GM23248 (cell line): ENCODE results near the gene SPTB.

Experiments
- EZH2 ChIP-seq: fragments of 200-600 bp; sonication (generic); IDR thresholded peaks from 2 replicates; pipeline ENCODE4 v1.6.1; 2018; ENCODE audit warnings: antibody characterized with exemption, mild to moderate bottlenecking; ENCODE audit not compliant: insufficient read depth, poor library complexity, severe bottlenecking
- EZH2phosphoT487 ChIP-seq: fragments of 200-600 bp; sonication (generic); IDR thresholded peaks from 2 replicates; pipeline ENCODE4 v1.6.1; 2018; ENCODE audit warnings: antibody characterized with exemption, moderate library complexity, mild to moderate bottlenecking, low read depth; ENCODE audit not compliant: insufficient read depth

DNA sequence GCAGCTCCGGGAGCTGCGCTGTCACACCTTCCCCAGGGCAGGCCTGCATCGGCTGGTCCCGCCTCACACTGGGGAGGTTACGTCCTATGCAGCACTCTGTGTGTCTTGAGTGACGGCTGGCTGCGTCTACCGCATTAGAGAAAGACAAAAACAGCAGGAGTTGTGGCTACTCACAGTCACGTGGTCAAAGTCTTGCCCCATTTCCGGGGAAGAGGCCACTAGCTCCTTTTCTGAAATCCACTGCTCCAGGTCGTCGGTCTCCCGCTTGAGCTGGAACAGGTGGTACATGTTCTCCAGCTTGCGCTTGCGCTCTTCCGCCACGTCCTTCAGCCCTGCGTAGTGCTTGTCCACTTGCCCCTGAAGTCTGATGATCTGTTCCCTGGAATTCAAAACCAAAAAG lies 106.7 kb downstream of the SPTB start:
- no peak for TF ChIP-seq EZH2phosphoT487
- TF ChIP-seq EZH2 = no peak
